Neural progenitor cell (in vitro differentiated cells): ENCODE data around the gene GREB1L. TPM values are rescaled to one million over a fixed set of nuclear protein-coding genes. Genes with fewer than 3 reads are reported as not detected.

Experiments
- DNase-seq: peaks from one replicate; pipeline ENCODE4 v3.0.0-alpha.2; 2016; ENCODE audit warnings: low spot score
- H2AFZ ChIP-seq: fragments of 200-600 bp; sonication (generic); replicated peaks from 2 replicates; pipeline ENCODE4 v1.6.1; 2016; ENCODE audit warnings: antibody characterized with exemption
- H3F3A ChIP-seq: fragments of 200-600 bp; sonication (generic); 2 replicates; pipeline ENCODE4 v1.6.1; 2016; ENCODE audit warnings: antibody characterized with exemption, low read depth
- H3K27ac ChIP-seq: fragments of 200-600 bp; sonication (generic); 2 replicates; pipeline ENCODE4 v1.5.1; 2016; ENCODE audit warnings: mild to moderate bottlenecking
- H3K27me3 ChIP-seq: fragments of 200-600 bp; sonication (generic); 2 replicates; pipeline ENCODE4 v1.6.1; 2016; ENCODE audit warnings: mild to moderate bottlenecking, moderate library complexity
- H3K36me3 ChIP-seq: fragments of 200-600 bp; sonication (generic); 2 replicates; pipeline ENCODE4 v1.5.1; 2016
- H3K4me1 ChIP-seq: fragments of 200-600 bp; sonication (generic); 2 replicates; pipeline ENCODE4 v1.6.1; 2016; ENCODE audit warnings: mixed run types
- H3K4me2 ChIP-seq: fragments of 200-600 bp; sonication (generic); 2 replicates; pipeline ENCODE4 v1.6.1; 2016
- H3K4me3 ChIP-seq: fragments of 200-600 bp; sonication (generic); 2 replicates; pipeline ENCODE4 v1.5.1; 2016
- H3K79me2 ChIP-seq: fragments of 200-600 bp; sonication (generic); 2 replicates; pipeline ENCODE4 v1.6.1; 2016; ENCODE audit warnings: low read depth
- H3K9ac ChIP-seq: fragments of 200-600 bp; sonication (generic); 2 replicates; pipeline ENCODE4 v1.6.1; 2016
- H3K9me3 ChIP-seq: fragments of 200-600 bp; sonication (generic); 2 replicates; pipeline ENCODE4 v1.5.1; 2016; ENCODE audit warnings: low read depth
- H4K20me1 ChIP-seq: fragments of 200-600 bp; sonication (generic); 2 replicates; pipeline ENCODE4 v1.6.1; 2016; ENCODE audit warnings: low read depth
- H3K27ac Mint-ChIP-seq: 3 replicates; pipeline ENCODE4 v1.8.0; 2021; ENCODE audit warnings: mixed read lengths
- H3K27me3 Mint-ChIP-seq: 2 replicates; pipeline ENCODE4 v1.8.0; 2022; ENCODE audit warnings: low read depth, mild to moderate bottlenecking, inconsistent platforms, moderate library complexity, mixed read lengths; ENCODE audit not compliant: insufficient read depth
- H3K36me3 Mint-ChIP-seq: 3 replicates; pipeline ENCODE4 v1.8.0; 2021; ENCODE audit warnings: mixed read lengths
- H3K4me1 Mint-ChIP-seq: 3 replicates; pipeline ENCODE4 v1.8.0; 2021; ENCODE audit warnings: mixed read lengths
- H3K4me3 Mint-ChIP-seq: 3 replicates; pipeline ENCODE4 v1.8.0; 2021; ENCODE audit warnings: mild to moderate bottlenecking, moderate library complexity, mixed read lengths
- H3K9me3 Mint-ChIP-seq: 3 replicates; pipeline ENCODE4 v1.8.0; 2020; ENCODE audit warnings: mixed read lengths
- EZH2 ChIP-seq: fragments of 200-600 bp; sonication (generic); IDR thresholded peaks from 2 replicates; pipeline ENCODE4 v1.6.1; 2017; ENCODE audit warnings: antibody characterized with exemption, mild to moderate bottlenecking, moderate library complexity
- EZH2phosphoT487 ChIP-seq: fragments of 200-600 bp; sonication (generic); IDR thresholded peaks from 2 replicates; pipeline ENCODE4 v1.6.1; 2017; ENCODE audit warnings: antibody characterized with exemption
- total RNA-seq: library from RNA; depleted of rRNA; stranded (reverse); fragments of >200 nt; gene quantifications from 2 replicates; pipeline ENCODE4 v1.2.3, GENCODE V29; 2015; ENCODE audit warnings: low replicate concordance
- TF ChIP-seq, protein P1 (sequence below): fragments of 200-600 bp; sonication (generic); IDR thresholded peaks from 2 replicates; pipeline ENCODE4 v1.5.1; 2017; ENCODE audit warnings: antibody characterized with exemption, mild to moderate bottlenecking

Gene GREB1L
- total RNA-seq, 1 donor from 2014 or later: 278 TPM

- peak overlapping the region; percentile 78 for H3K27ac ChIP-seq
- H3K4me2 ChIP-seq: no peak overlapping the region
- peaks cover 14% of the 10 kb centered on the region for H3K36me3 Mint-ChIP-seq
- TF ChIP-seq, protein P1, sequence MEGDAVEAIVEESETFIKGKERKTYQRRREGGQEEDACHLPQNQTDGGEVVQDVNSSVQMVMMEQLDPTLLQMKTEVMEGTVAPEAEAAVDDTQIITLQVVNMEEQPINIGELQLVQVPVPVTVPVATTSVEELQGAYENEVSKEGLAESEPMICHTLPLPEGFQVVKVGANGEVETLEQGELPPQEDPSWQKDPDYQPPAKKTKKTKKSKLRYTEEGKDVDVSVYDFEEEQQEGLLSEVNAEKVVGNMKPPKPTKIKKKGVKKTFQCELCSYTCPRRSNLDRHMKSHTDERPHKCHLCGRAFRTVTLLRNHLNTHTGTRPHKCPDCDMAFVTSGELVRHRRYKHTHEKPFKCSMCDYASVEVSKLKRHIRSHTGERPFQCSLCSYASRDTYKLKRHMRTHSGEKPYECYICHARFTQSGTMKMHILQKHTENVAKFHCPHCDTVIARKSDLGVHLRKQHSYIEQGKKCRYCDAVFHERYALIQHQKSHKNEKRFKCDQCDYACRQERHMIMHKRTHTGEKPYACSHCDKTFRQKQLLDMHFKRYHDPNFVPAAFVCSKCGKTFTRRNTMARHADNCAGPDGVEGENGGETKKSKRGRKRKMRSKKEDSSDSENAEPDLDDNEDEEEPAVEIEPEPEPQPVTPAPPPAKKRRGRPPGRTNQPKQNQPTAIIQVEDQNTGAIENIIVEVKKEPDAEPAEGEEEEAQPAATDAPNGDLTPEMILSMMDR: no peak
- no peak for TF ChIP-seq EZH2
- no peak for TF ChIP-seq EZH2phosphoT487
- H3K9ac ChIP-seq: no peak overlapping the region
- H3K4me1 Mint-ChIP-seq: peaks cover 28% of the 10 kb centered on the region
- H3K27me3 Mint-ChIP-seq: peaks cover 4% of the 10 kb centered on the region
- H3K4me3 ChIP-seq: no peak overlapping the region
- peaks cover 100% of the 10 kb centered on the region for H3K79me2 ChIP-seq
- no peaks in the 10 kb centered on the region for H3K9me3 ChIP-seq
- no peak overlapping the region for H3K4me3 Mint-ChIP-seq
- H3K4me1 ChIP-seq: peaks cover 49% of the 10 kb centered on the region
- no peaks in the 10 kb centered on the region for H3K27me3 ChIP-seq
- H3K9me3 Mint-ChIP-seq: no peaks in the 10 kb centered on the region
- peaks cover 63% of the 10 kb centered on the region for H3F3A ChIP-seq
- no peak overlapping the region for H3K27ac Mint-ChIP-seq
- DNase-seq: no peak
- H2AFZ ChIP-seq: no peak overlapping the region
- peaks cover 4% of the 10 kb centered on the region for H4K20me1 ChIP-seq
- H3K36me3 ChIP-seq: no peaks in the 10 kb centered on the region
Measured at GRCh38 chr18:21336846-21337245, 94.8 kb downstream of the GREB1L start.

- H3K4me2 ChIP-seq: peak overlapping the region; percentile 68
- peaks cover 97% of the 10 kb centered on the region for H3K79me2 ChIP-seq
- no peak overlapping the region for H3K4me3 ChIP-seq
- Mint-ChIP-seq H3K27me3 (peaks cover 7% of the 10 kb centered on the region), H3K36me3 (peaks cover 21% of the 10 kb centered on the region), H3K4me1 (peaks cover 53% of the 10 kb centered on the region), H3K27ac (no peak overlapping the region), H3K9me3 (peaks cover 7% of the 10 kb centered on the region), H3K4me3 (no peak overlapping the region)
- H4K20me1 ChIP-seq: peaks cover 19% of the 10 kb centered on the region
- peaks cover 85% of the 10 kb centered on the region for H3F3A ChIP-seq
- H3K9me3 ChIP-seq: no peaks in the 10 kb centered on the region
- DNase-seq: no peak
- H3K36me3 ChIP-seq: peaks cover 1% of the 10 kb centered on the region
- no peak overlapping the region for H2AFZ ChIP-seq
- TF ChIP-seq, protein P1: no peak
- no peak for TF ChIP-seq EZH2phosphoT487
- no peak for TF ChIP-seq EZH2
- no peak overlapping the region for H3K9ac ChIP-seq
- H3K4me1 ChIP-seq: peaks cover 74% of the 10 kb centered on the region
- H3K27me3 ChIP-seq: no peaks in the 10 kb centered on the region
- peak overlapping the region; percentile 88 for H3K27ac ChIP-seq
Measured at GRCh38 chr18:21341141-21341540, 99.1 kb downstream of the GREB1L start.

DNA sequence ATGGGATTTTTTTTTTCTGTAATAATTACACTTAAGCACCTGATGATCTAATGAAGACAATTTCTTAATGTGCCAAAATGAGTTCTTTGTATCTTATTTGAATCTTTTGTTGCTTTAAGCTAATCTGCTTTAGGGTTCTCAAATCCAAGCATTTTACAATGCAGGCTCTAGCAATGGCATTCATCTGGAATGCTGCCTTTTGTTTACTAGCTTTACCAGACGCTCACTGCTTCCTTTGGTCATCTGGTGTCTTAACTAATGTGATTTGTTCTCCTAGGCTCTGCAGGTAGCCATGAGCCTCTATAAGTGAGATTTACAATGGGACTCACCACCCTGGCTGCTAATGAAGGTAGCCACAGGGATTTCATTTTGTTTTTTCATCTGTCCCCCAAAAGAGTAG is 100.3 kb downstream of the GREB1L start:
- peak overlapping the region; percentile 71 for H3K4me2 ChIP-seq
- H3K27ac ChIP-seq: peak overlapping the region; percentile 88
- Mint-ChIP-seq H3K4me3 (no peak overlapping the region), H3K27me3 (peaks cover 11% of the 10 kb centered on the region), H3K9me3 (peaks cover 12% of the 10 kb centered on the region), H3K36me3 (peaks cover 29% of the 10 kb centered on the region), H3K4me1 (peaks cover 51% of the 10 kb centered on the region), H3K27ac (peak overlapping the region; percentile 39)
- H3K79me2 ChIP-seq: peaks cover 97% of the 10 kb centered on the region
- H3K27me3 ChIP-seq: no peaks in the 10 kb centered on the region
- H2AFZ ChIP-seq: no peak overlapping the region
- H3K4me1 ChIP-seq: peaks cover 70% of the 10 kb centered on the region
- H3K9me3 ChIP-seq: no peaks in the 10 kb centered on the region
- peaks cover 77% of the 10 kb centered on the region for H3F3A ChIP-seq
- H3K9ac ChIP-seq: no peak overlapping the region
- TF ChIP-seq EZH2 (no peak), EZH2phosphoT487 (peak; percentile 65)
- peaks cover 19% of the 10 kb centered on the region for H4K20me1 ChIP-seq
- H3K4me3 ChIP-seq: peak overlapping the region; percentile 27
- peaks cover 14% of the 10 kb centered on the region for H3K36me3 ChIP-seq
- peak; percentile 93 for DNase-seq

- Histone ChIP-seq H3K27me3 (no peaks in the 10 kb centered on the region), H3K9ac (no peak overlapping the region), H3K79me2 (peaks cover 96% of the 10 kb centered on the region), H3F3A (peaks cover 64% of the 10 kb centered on the region), H4K20me1 (peaks cover 19% of the 10 kb centered on the region), H3K36me3 (peaks cover 22% of the 10 kb centered on the region), H3K4me1 (peaks cover 63% of the 10 kb centered on the region), H3K9me3 (no peaks in the 10 kb centered on the region), H2AFZ (no peak overlapping the region), H3K4me3 (no peak overlapping the region), H3K4me2 (peak overlapping the region; percentile 36), H3K27ac (peak overlapping the region; percentile 39)
- peaks cover 13% of the 10 kb centered on the region for H3K27me3 Mint-ChIP-seq
- H3K4me1 Mint-ChIP-seq: peaks cover 45% of the 10 kb centered on the region
- peaks cover 23% of the 10 kb centered on the region for H3K9me3 Mint-ChIP-seq
- peak overlapping the region; percentile 28 for H3K27ac Mint-ChIP-seq
- no peak for DNase-seq
- no peak for TF ChIP-seq EZH2phosphoT487
- TF ChIP-seq EZH2: no peak
- TF ChIP-seq, protein P1: no peak
- peaks cover 31% of the 10 kb centered on the region for H3K36me3 Mint-ChIP-seq
- H3K4me3 Mint-ChIP-seq: no peak overlapping the region
Measured at GRCh38 chr18:21344860-21345259, 102.8 kb downstream of the GREB1L start.
